GM21717 (cell line): Measurements from ENCODE around the gene MOGAT3.
A peak's percentile ranks its signal among the peaks of the same experiment; 100 is the strongest.

Experiments
- ATAC-seq: cut with Tn5 transposase; IDR thresholded peaks from one replicate; pipeline ENCODE4 v1.9.1; 2021; ENCODE audit warnings: mild to moderate bottlenecking, moderate library complexity; ENCODE audit not compliant: unreplicated experiment

Gene MOGAT3

GRCh38 chr7:101162551-101163278 is 38.1 kb downstream of the MOGAT3 start:
- no peak for ATAC-seq

GRCh38 chr7:101161692-101162471 is 39.0 kb downstream of the MOGAT3 start:
- no peak for ATAC-seq

- ATAC-seq = no peak
Observed at GRCh38 chr7:101160910-101161309, 39.9 kb downstream of the MOGAT3 start.

GRCh38 chr7:101159696-101160674 is 40.9 kb downstream of the MOGAT3 start:
- ATAC-seq = no peak

GRCh38 chr7:101156866-101157589 is 43.8 kb downstream of the MOGAT3 start:
- ATAC-seq = no peak

GRCh38 chr7:101156277-101156676 is 44.6 kb downstream of the MOGAT3 start:
- ATAC-seq = no peak

- no peak for ATAC-seq
Observed at GRCh38 chr7:101155303-101155702, 45.5 kb downstream of the MOGAT3 start.

GRCh38 chr7:101154693-101155102 is 46.1 kb downstream of the MOGAT3 start:
- ATAC-seq = no peak

GRCh38 chr7:101153969-101154692 is 46.7 kb downstream of the MOGAT3 start, which contains the start of gene AP1S1:
AP1S1 (plus strand) TSS chr7:101154476; CDS start chr7:101154515, 39 bp downstream.
- peak; percentile 73 for ATAC-seq

GRCh38 chr7:101151908-101152651 is 48.8 kb downstream of the MOGAT3 start:
- no peak for ATAC-seq
